Cardiac muscle cell (in vitro differentiated cells and primary cell): ENCODE measurements around the gene SUN5. TPM values are rescaled to one million over a fixed set of nuclear protein-coding genes. Genes with fewer than 3 reads are reported as not detected.

Experiments
- DNase-seq, 2 donors: peaks; one replicate each; pipeline versions ENCODE4 v3.0.0 to v3.0.0-alpha.2; 2010 to 2017; ENCODE audit warnings: low read depth in 1 of 2, low spot score in 1 of 2
- H3K27ac ChIP-seq: fragments of 200-600 bp; sonication (generic); 2 replicates; pipeline ENCODE4 v1.5.1; 2016
- H3K27me3 ChIP-seq: fragments of 200-600 bp; sonication (generic); 2 replicates; pipeline ENCODE4 v1.6.0; 2016; ENCODE audit warnings: control low read depth
- H3K36me3 ChIP-seq: fragments of 200-600 bp; sonication (generic); 2 replicates; pipeline ENCODE4 v1.5.1; 2016; ENCODE audit warnings: control low read depth
- H3K4me1 ChIP-seq: fragments of 200-600 bp; sonication (generic); 2 replicates; pipeline ENCODE4 v1.8.1; 2017; ENCODE audit warnings: low read depth, mild to moderate bottlenecking, mixed run types
- H3K4me3 ChIP-seq: fragments of 200-600 bp; sonication (generic); 2 replicates; pipeline ENCODE4 v1.5.1; 2016; ENCODE audit warnings: mild to moderate bottlenecking
- H3K9me3 ChIP-seq: fragments of 200-600 bp; sonication (generic); 2 replicates; pipeline ENCODE4 v1.5.1; 2017; ENCODE audit warnings: low read depth, mild to moderate bottlenecking, control low read depth
- polyA plus RNA-seq: library from polyadenylated mRNA; unstranded; fragments of >200 nt; fragmentation: Nextera tagmentation; extraction: Ambion mirVana; gene quantifications from 2 replicates; pipeline ENCODE4 v1.2.1, GENCODE V29; 2016
- total RNA-seq: library from RNA; depleted of rRNA; stranded (reverse); fragments of >200 nt; gene quantifications from 2 replicates; pipeline ENCODE4 v1.2.3, GENCODE V29; 2016
- TF ChIP-seq, protein P1 (sequence below): IDR thresholded peaks from 2 replicates; pipeline ENCODE4 v1.5.1; 2012; ENCODE audit warnings: low read depth, mild to moderate bottlenecking, low read length

SUN5 gene
- total and polyA plus RNA-seq, 2 experiments from 2014 or later, result not detected

DNA sequence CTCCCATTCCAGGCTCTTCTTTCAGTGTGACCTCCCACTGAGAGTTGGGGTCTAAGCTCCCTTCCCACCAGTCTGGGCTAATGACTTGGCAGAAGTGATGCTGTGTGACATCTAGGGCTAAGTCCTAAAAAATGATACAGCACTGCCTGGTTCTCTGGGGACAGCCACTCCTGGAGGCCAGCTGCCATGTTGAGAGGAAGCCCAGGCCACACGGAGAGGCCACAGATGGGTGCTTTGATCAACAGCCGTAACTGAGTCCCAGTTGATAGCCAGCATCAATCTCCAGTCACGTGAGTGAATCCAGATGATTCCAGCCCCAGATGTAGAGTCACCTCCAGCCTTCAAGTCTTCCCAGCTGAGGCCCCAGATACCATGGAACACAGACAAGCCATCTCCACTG lies 13.8 kb downstream of the SUN5 start:
- Histone ChIP-seq H3K27ac (no peak overlapping the region), H3K36me3 (no peaks in the 10 kb centered on the region), H3K4me1 (no peaks in the 10 kb centered on the region), H3K9me3 (no peaks in the 10 kb centered on the region), H3K27me3 (no peaks in the 10 kb centered on the region), H3K4me3 (no peak overlapping the region)
- TF ChIP-seq, protein P1, sequence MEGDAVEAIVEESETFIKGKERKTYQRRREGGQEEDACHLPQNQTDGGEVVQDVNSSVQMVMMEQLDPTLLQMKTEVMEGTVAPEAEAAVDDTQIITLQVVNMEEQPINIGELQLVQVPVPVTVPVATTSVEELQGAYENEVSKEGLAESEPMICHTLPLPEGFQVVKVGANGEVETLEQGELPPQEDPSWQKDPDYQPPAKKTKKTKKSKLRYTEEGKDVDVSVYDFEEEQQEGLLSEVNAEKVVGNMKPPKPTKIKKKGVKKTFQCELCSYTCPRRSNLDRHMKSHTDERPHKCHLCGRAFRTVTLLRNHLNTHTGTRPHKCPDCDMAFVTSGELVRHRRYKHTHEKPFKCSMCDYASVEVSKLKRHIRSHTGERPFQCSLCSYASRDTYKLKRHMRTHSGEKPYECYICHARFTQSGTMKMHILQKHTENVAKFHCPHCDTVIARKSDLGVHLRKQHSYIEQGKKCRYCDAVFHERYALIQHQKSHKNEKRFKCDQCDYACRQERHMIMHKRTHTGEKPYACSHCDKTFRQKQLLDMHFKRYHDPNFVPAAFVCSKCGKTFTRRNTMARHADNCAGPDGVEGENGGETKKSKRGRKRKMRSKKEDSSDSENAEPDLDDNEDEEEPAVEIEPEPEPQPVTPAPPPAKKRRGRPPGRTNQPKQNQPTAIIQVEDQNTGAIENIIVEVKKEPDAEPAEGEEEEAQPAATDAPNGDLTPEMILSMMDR, result no peak
- DNase-seq, result no peak

DNA sequence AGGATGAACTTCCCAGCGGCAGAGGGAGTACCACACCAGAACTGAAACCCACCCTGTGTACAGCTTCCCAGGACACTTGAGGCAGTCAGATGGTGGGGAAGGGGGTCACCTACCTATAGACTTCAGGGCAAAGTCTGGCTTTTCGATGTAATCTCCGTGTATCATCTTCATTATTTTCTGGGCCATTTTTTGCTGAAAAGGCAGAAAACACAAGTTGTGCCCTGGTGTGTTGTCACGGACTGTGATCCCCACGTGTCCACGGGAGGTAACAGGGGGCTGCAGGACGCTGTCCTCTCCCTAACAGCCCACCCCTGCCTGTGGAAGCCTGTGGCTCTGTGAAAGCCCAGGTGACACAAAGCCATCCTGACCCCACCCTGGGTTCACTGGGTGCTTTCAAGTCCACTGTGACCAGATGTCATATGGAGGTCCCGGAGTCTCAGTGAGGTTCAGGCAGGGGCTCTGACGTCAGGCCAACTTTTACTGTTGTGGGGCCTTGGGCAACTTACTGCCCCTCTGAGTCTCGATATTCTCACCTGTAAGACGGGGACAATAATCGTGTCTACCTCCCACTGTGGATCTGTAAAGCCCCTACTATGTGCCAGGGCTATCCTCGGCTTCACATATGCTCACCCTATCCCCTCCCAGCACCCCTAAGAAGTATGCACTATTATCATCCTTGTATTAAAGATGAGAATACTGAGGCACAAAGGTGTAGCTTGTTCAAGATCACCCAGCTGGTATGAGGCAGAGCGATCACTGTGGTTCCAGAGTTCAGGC lies 14.5 kb downstream of the SUN5 start:
- Histone ChIP-seq H3K4me1 (no peaks in the 10 kb centered on the region), H3K27ac (no peak overlapping the region), H3K36me3 (no peaks in the 10 kb centered on the region), H3K4me3 (no peak overlapping the region), H3K27me3 (no peaks in the 10 kb centered on the region), H3K9me3 (no peaks in the 10 kb centered on the region)
- no peak for DNase-seq
- TF ChIP-seq, protein P1, result no peak

DNA sequence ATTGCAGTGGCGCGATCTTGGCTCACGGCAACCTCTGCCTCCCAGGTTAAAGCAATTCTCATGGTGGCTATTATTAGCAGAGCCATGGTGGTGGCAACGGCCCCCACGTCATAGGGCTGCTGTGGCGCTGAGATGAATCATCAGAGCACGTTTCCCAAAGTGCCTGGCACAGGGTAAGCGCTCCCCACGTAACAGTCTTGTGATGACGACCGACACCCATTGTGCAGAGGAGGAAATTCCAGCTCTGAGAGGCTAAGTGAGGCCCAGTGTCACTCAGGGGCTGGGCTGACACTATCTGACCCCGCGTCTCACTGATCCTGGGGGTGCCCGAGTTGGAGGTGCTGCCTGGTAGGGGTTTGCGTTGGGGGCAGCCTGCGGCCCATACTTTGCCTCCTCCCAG lies 16.2 kb downstream of the SUN5 start:
- Histone ChIP-seq H3K4me1 (peaks cover 6% of the 10 kb centered on the region), H3K4me3 (no peak overlapping the region), H3K27me3 (no peaks in the 10 kb centered on the region), H3K9me3 (no peaks in the 10 kb centered on the region), H3K27ac (no peak overlapping the region), H3K36me3 (no peaks in the 10 kb centered on the region)
- TF ChIP-seq, protein P1, result no peak
- DNase-seq, result no peak

DNA sequence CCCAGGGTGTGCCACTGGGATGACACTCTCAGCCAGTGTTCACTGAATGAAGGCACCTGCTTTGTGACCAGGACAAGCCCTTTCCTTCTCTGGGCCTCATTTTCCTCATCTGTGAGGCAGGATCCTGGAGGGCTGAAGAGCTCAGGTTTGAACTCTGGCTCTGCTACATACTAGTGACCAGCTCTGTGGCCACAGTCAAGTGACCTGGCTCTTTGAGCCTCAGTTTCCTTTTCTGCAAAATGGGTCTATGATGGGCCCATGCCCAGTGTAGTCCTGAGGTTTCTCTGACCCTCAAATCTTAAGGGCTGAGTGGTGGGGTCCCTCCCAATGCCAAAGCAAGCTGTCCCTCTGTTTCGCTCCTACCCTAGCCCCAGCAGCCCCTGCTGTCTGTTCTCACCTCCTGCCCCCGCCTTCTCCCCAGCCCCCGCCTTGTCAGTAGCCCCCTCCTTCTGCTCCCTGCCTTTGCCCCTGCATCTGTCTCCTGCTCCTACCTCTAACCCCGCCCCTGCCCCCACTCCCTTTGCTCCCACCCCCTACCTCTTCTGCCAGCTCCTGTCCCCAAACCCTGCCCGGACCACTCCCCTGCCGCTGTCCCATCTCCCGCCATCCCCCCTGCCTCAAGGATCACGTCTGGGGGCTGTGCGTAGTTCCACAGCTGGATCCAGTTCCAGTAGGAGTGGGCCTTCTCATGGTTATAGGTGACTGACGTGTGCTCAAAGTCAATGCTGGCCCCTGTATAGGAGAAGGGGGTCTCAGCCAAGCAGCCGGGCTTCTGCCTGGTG lies 17.0 kb downstream of the SUN5 start:
- H3K27ac ChIP-seq, result no peak overlapping the region
- TF ChIP-seq, protein P1, result no peak
- no peak overlapping the region for H3K4me3 ChIP-seq
- H3K9me3 ChIP-seq, result no peaks in the 10 kb centered on the region
- DNase-seq, result no peak
- no peaks in the 10 kb centered on the region for H3K36me3 ChIP-seq
- peaks cover 12% of the 10 kb centered on the region for H3K4me1 ChIP-seq
- H3K27me3 ChIP-seq, result no peaks in the 10 kb centered on the region

DNA sequence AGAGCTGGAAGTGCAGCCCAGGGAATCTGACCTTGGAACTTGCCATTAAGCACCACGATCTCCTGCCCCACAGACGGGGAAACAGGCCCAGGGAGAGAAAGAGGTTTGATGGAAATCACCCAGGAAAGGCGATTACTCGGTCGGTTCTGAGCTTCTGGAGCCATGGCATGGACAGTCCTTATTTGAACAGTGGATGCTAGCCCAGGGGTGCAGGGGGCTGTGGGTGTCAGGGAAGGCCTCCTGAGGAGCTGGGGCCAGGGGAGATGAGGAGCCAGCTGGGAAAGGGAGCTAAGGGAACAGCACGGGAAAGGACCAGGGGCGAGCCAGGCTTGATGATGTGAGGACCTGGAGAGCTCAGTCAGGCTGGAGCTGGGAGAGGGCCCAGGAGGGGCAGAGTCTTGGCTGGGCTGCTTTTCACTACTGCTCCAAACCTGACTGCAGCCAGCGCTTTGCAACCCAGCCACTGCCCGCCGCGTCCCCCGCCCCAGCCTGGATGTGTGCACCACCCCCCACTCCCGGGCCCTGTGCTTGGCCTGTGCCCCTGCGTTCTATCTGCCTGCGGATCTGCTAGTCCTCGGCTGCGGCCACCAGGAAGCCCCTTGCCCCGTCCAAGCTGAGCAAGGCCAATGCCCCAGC lies 17.8 kb downstream of the SUN5 start:
- TF ChIP-seq, protein P1, result no peak
- DNase-seq, result no peak
- H3K36me3 ChIP-seq, result no peaks in the 10 kb centered on the region
- H3K27ac ChIP-seq, result no peak overlapping the region
- no peaks in the 10 kb centered on the region for H3K9me3 ChIP-seq
- H3K4me1 ChIP-seq, result peaks cover 14% of the 10 kb centered on the region
- H3K27me3 ChIP-seq, result no peaks in the 10 kb centered on the region
- H3K4me3 ChIP-seq, result no peak overlapping the region
